Loucy (cell line): ENCODE measurements around the gene MVP.

Experiments used
- CTCF ChIP-seq: fragments of 200-600 bp; sonication (generic); conservative IDR thresholded peaks from 2 replicates; pipeline ENCODE4 v1.5.1; 2014; ENCODE audit warnings: mild to moderate bottlenecking, antibody characterized with exemption, low read length
- EZH2phosphoT487 ChIP-seq: fragments of 200-600 bp; IDR thresholded peaks from 2 replicates; pipeline ENCODE4 v1.6.1; 2018; ENCODE audit warnings: antibody characterized with exemption, mild to moderate bottlenecking, moderate library complexity, borderline replicate concordance

DNA sequence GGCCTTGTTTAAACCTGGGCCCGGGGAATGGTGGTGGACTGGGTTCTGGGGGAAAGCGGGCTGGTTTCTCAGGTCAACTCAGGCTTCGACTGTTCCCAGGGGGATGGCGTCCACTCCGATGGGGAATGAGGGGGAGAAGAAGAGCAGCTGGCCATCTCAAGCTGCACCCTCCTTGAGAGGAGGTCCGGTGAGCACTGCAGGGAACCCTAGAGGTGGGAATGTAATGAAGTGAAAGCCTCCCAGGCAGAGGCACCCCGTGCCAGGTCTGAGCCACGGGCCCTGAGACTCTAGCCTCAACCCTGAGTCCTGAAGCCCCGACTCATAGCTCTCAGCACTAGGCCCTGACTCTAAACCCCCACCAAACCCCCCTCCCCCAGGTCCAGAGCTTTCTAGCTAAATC lies 43.9 kb downstream of the MVP start:
- no peak for TF ChIP-seq CTCF
- no peak for TF ChIP-seq EZH2phosphoT487
